ENCODE measurements around the gene PRKCSH.

DNA sequence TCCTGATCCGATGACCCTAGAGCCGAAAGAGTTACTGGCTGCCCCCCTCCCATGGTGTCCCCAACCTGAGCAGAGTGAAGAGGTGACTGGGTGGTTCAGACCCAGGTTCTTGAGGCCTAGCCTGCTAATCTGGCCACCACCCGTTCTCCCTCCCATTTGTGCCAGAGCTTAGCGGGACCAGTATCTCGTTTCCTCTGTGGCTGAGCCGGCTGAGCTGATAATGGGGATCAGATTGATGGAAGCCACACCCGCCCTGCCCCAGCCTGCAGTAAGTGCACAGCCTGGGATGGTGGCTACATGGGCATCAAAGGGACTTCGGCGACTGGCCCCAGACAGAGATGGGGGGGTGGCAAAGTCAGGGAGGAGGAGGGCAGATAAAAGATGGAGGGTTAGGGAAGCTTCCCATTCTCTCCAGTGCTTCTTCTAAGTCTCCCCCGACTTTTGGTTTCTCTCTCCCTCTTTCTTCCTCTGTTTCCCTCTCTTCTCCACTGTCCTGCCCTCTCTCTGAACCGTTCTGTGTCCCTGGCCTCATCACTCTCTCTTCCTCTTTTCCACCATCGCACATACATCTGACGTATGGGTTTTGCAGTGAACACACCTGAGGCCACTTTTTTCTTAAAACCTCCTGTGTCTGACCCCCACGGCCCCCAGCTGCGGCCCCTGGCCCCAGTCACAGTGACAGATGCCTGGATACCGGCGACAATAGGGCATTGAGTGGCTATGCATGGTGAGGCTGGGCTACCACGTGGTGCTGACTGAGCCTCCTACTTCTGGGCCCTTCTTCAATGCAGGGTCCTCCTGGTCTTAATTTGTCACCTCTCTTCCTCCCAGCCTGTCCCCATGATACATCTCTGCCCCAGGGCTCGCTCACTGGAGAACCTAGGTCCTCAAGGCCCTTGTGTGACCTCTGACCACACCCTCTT, 43.0 kb downstream of the PRKCSH start:
- TF ChIP-seq, protein P1, sequence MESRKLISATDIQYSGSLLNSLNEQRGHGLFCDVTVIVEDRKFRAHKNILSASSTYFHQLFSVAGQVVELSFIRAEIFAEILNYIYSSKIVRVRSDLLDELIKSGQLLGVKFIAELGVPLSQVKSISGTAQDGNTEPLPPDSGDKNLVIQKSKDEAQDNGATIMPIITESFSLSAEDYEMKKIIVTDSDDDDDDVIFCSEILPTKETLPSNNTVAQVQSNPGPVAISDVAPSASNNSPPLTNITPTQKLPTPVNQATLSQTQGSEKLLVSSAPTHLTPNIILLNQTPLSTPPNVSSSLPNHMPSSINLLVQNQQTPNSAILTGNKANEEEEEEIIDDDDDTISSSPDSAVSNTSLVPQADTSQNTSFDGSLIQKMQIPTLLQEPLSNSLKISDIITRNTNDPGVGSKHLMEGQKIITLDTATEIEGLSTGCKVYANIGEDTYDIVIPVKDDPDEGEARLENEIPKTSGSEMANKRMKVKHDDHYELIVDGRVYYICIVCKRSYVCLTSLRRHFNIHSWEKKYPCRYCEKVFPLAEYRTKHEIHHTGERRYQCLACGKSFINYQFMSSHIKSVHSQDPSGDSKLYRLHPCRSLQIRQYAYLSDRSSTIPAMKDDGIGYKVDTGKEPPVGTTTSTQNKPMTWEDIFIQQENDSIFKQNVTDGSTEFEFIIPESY (IDR thresholded peaks at IDR 0.05; ENCODE audit: extremely low read depth, insufficient replicate concordance, low read length), result no peak
- TF ChIP-seq, protein P2, sequence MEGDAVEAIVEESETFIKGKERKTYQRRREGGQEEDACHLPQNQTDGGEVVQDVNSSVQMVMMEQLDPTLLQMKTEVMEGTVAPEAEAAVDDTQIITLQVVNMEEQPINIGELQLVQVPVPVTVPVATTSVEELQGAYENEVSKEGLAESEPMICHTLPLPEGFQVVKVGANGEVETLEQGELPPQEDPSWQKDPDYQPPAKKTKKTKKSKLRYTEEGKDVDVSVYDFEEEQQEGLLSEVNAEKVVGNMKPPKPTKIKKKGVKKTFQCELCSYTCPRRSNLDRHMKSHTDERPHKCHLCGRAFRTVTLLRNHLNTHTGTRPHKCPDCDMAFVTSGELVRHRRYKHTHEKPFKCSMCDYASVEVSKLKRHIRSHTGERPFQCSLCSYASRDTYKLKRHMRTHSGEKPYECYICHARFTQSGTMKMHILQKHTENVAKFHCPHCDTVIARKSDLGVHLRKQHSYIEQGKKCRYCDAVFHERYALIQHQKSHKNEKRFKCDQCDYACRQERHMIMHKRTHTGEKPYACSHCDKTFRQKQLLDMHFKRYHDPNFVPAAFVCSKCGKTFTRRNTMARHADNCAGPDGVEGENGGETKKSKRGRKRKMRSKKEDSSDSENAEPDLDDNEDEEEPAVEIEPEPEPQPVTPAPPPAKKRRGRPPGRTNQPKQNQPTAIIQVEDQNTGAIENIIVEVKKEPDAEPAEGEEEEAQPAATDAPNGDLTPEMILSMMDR (IDR thresholded peaks at IDR 0.05 in 2 of 3, conservative IDR thresholded peaks at IDR 0.05 in 1 of 3; ENCODE audit: borderline replicate concordance in 1 of 3, insufficient read depth in 1 of 3, low read depth in 2 of 3, low read length in 2 of 3), result no peak
- no peak for TF ChIP-seq POLR2AphosphoS5 (IDR thresholded peaks at IDR 0.05; ENCODE audit: low read depth, low read length)

All from HCT116 (cell line).